K562 (cell line): ENCODE measurements around the gene FAM120B.

Experiments
- ERF ChIP-seq: fragments of 450-650 bp; formaldehyde crosslinking; IDR thresholded peaks from 2 replicates; pipeline ENCODE4 v1.4.0; 2020; ENCODE audit warnings: mild to moderate bottlenecking, mixed read lengths
- ETV5 ChIP-seq: sonication (generic); formaldehyde crosslinking; IDR thresholded peaks from 2 replicates; pipeline ENCODE4 v1.4.0; 2020; ENCODE audit warnings: low read depth, mild to moderate bottlenecking, missing genetic modification reagents
- GABPA ChIP-seq: fragments of 200-800 bp; sonication (Bioruptor generic); conservative IDR thresholded peaks from 2 replicates; pipeline ENCODE4 v1.6.1; 2016; ENCODE audit warnings: low read depth, missing genetic modification characterization, missing compliant biosample characterization
- GATAD2B ChIP-seq: fragments of 450-650 bp; IDR thresholded peaks from 2 replicates; pipeline ENCODE4 v1.6.1; 2017; ENCODE audit warnings: mild to moderate bottlenecking, borderline replicate concordance
- GTF2F1 ChIP-seq: IDR thresholded peaks from 2 replicates; pipeline ENCODE4 v1.6.1; 2011; ENCODE audit warnings: low read depth, low read length, improper control_type of control experiment
- PCBP1 ChIP-seq: fragments of 200-400 bp; formaldehyde crosslinking; IDR thresholded peaks from 2 replicates; pipeline ENCODE4 v1.6.1; 2018; ENCODE audit warnings: mild to moderate bottlenecking, low read depth, low read length; ENCODE audit not compliant: poor library complexity, severe bottlenecking
- PML ChIP-seq: IDR thresholded peaks from 2 replicates; pipeline ENCODE4 v1.6.1; 2012; ENCODE audit warnings: low read length, inconsistent platforms
- POLR2A ChIP-seq: fragments of 450-650 bp; conservative IDR thresholded peaks from 2 replicates; pipeline ENCODE4 v1.6.1; 2016
- POLR2B ChIP-seq: fragments of 450-650 bp; IDR thresholded peaks from 2 replicates; pipeline ENCODE4 v1.6.1; 2018; ENCODE audit warnings: low read depth; ENCODE audit not compliant: partially characterized antibody
- RAD21 ChIP-seq, 2 experiments: fragments of 250-450 bp in 1 of 2; fragments of 450-650 bp in 1 of 2; sonication (Bioruptor Pico) in 1 of 2; formaldehyde crosslinking in 1 of 2; IDR thresholded peaks in 1 of 2; conservative IDR thresholded peaks in 1 of 2; 2 replicates each; pipeline versions ENCODE4 v1.4.0 to v1.8.0; 2020 to 2022; ENCODE audit warnings: mild to moderate bottlenecking in 2 of 2, moderate library complexity in 1 of 2
- REST ChIP-seq, 2 experiments: fragments of 450-650 bp; formaldehyde crosslinking in 1 of 2; IDR thresholded peaks; 2 replicates each; pipeline versions ENCODE4 v1.4.0 to v1.6.1; 2014 to 2020; ENCODE audit warnings: mild to moderate bottlenecking in 2 of 2, borderline replicate concordance in 1 of 2, low read depth in 1 of 2
- STAT6 ChIP-seq: sonication (generic); formaldehyde crosslinking; IDR thresholded peaks from 2 replicates; pipeline ENCODE4 v1.8.1; 2023; ENCODE audit warnings: mild to moderate bottlenecking, missing genetic modification reagents
- TCF7 ChIP-seq: sonication (generic); IDR thresholded peaks from 2 replicates; pipeline ENCODE4 v1.6.1; 2016; ENCODE audit warnings: antibody characterized with exemption, borderline replicate concordance
- ZNF644 ChIP-seq: fragments of 200-800 bp; sonication (Bioruptor generic); IDR thresholded peaks from 2 replicates; pipeline ENCODE4 v1.6.1; 2016; ENCODE audit warnings: low read depth, missing genetic modification characterization, missing compliant biosample characterization

- TF ChIP-seq ETV5 (CRISPR knock-in tag) (no peak), GABPA (tag) (no peak), PCBP1 (no peak), POLR2A (no peak), TCF7 (no peak), PML (no peak), STAT6 (CRISPR knock-in tag) (no peak), GATAD2B (no peak), ZNF644 (tag) (no peak), GTF2F1 (no peak), ERF (CRISPR knock-in tag) (no peak), RAD21 (CRISPR knock-in tag; conservative IDR thresholded peaks at IDR 0.05 in 1 of 2, IDR thresholded peaks at IDR 0.05 in 1 of 2) (no peak), POLR2B (no peak), REST (IDR thresholded peaks at IDR 0.05; ENCODE audit: borderline replicate concordance) (no peak), REST (CRISPR knock-in tag; IDR thresholded peaks at IDR 0.05; ENCODE audit: low read depth) (no peak)
These were observed 35.5 kb upstream of the FAM120B start for GRCh38 chr6:170270984-170271593.
